GM12874 (cell line): ENCODE results near the gene EEF1E1.

Source experiments
- TF ChIP-seq, protein P1 (sequence below): IDR thresholded peaks from 2 replicates; pipeline ENCODE4 v1.5.1; 2011; ENCODE audit warnings: low read depth, mild to moderate bottlenecking, control low read depth, low read length, moderate library complexity; ENCODE audit not compliant: insufficient read depth

Gene EEF1E1

GRCh38 chr6:8061736-8062135 is 40.6 kb downstream of the EEF1E1 start:
- TF ChIP-seq, protein P1, sequence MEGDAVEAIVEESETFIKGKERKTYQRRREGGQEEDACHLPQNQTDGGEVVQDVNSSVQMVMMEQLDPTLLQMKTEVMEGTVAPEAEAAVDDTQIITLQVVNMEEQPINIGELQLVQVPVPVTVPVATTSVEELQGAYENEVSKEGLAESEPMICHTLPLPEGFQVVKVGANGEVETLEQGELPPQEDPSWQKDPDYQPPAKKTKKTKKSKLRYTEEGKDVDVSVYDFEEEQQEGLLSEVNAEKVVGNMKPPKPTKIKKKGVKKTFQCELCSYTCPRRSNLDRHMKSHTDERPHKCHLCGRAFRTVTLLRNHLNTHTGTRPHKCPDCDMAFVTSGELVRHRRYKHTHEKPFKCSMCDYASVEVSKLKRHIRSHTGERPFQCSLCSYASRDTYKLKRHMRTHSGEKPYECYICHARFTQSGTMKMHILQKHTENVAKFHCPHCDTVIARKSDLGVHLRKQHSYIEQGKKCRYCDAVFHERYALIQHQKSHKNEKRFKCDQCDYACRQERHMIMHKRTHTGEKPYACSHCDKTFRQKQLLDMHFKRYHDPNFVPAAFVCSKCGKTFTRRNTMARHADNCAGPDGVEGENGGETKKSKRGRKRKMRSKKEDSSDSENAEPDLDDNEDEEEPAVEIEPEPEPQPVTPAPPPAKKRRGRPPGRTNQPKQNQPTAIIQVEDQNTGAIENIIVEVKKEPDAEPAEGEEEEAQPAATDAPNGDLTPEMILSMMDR: no peak

- TF ChIP-seq, protein P1: no peak
Measured at GRCh38 chr6:8060346-8060745, 42.0 kb downstream of the EEF1E1 start.

GRCh38 chr6:8059129-8059528 is 43.2 kb downstream of the EEF1E1 start:
- TF ChIP-seq, protein P1: no peak

DNA sequence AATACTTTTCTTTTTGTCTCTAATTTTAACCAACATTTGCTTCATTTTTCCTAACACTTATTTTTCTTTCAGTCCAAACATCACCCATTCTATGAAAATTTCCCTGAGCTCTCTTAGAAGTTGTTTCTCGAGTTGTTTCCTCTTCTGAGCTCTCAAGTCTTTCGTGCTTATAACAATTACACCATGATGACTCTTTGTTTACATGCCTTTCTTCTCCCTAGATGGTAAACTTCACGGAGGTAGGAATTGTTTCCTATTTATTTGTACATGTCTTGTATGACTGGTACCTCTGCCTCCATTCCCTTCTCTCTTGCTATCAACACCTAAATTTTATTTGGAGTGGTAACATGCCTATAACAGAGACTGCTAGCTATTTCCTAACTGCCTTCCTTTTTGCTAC is 44.6 kb downstream of the EEF1E1 start:
- TF ChIP-seq, protein P1: no peak

DNA sequence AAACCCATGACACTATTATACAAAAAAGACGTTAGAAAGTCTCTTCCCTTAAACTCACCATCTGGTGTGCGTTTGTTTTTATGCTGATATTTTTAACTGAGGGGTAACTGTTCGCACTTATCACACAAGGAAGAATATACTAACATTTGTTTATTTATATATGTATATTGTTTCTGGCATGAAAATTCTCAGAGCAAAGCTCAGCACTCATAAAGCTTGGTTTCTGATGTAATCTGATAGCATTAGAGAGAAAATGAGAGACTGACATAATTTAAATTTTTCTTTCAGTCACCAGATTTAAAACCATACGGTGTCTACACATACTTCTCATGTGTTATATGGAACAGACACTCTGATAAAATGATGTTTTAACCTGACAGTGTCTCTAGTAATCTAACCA is 45.1 kb downstream of the EEF1E1 start:
- TF ChIP-seq, protein P1: no peak

GRCh38 chr6:8054276-8054675 is 48.1 kb downstream of the EEF1E1 start:
- TF ChIP-seq, protein P1: no peak

DNA sequence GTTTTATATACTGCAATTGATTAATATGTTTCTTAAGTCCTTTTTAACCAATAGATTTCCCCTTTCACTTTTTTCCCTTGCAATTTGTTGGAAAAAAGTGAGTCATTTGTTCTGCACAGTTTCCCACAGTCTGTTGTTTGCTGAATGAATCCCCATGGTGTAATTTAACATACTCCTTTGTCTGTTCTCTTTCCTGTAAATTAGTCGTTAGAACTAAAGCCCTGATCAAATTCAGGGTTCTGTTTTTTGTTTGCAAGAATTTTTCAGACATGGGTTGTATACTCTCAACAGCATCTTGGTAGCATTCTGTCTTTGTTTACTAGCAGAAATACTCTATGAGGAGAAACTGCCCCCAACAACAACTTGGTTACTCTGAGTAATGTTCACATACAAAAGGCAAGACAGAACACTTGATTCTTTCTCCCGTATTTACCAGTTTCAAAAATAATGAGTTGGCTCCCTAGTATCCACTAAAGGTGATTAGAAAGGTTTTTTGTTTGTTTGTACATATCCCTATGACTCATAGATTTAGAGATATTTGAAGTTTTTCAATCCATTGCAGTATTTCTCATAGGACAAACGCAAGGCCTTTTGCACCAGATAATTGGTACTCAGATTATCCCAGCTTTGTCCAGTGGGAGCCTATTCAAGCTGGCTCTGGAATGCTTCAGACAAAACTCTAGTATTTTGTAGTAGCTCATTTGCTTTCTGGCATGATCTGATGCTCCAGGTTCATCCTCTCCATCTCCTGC is 54.6 kb downstream of the EEF1E1 start:
- TF ChIP-seq, protein P1: no peak
